Measurements from ENCODE around the gene GRWD1. TPM values are rescaled to one million over a fixed set of nuclear protein-coding genes. Genes with fewer than 3 reads are reported as not detected.

GRWD1 gene
- total and polyA plus RNA-seq, 2 of the 8 experiments (the other 6 are each of a cell fraction or from before 2014, with no cell fraction given) = 36.9 to 61.9 TPM

DNA sequence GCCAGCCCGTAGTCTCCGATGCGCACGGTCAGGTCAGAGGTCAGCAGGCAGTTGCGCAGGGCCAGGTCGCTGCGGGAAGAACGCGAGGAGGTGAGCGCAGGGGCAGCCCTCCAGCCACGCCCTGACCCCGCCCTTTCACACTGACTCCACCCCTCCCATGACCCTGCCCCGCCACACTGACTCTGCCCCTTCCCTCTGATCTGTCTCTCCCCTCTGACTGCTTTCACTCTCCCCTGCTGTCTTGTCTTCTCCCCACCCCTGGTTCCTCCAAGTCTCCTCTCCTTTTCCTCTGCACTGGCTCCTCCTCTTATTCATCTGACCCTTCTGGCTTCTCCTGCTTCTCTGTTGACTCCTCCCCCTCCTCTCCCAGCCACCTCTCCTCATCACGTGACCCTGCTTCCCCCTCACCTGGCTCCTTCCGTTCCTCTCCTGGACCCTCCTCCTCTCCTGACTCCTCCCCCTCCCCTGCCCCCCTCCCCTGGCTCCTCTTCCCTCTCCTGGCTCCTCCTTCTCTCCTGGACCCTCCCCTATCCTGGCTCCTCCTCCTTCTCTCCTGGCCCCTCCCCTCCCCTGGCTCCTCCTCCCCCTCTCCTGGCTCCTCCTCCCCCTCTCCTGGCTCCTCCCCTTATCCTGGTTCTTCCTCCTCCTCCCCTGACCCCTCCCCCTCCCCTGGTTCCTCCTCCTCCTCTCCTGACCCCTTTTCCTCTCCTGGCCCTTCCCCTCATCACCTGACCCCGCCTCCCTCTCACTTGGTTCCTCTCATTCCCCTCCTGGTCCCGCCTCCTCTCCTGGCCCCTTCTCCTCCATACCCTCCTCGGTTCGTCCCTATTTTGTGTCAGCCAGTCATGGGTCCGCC, 55.9 kb downstream of the GRWD1 start:
- FAIRE-seq (peak; percentile 77), DNase-seq (ENCODE audit: low read depth in 1 of 2, low spot score in 2 of 2) (peak; percentile 96 to 100)
- Histone ChIP-seq H3K4me3 (ENCODE audit: extremely low read depth in 1 of 4, insufficient read depth in 2 of 4, low read depth in 3 of 4, low read length in 4 of 4) (peak overlapping the region; percentile 19 to 60 (median 44); a peak in 7 of 8 replicates), H3K9me3 (ENCODE audit: insufficient read depth in 2 of 2, low read depth in 1 of 2, low read length in 1 of 2) (no peaks in the 10 kb centered on the region), H3K23ac (ENCODE audit: insufficient read length) (no peak overlapping the region), H2AK5ac (ENCODE audit: low read depth, low read length) (no peak overlapping the region), H2BK120ac (replicated peaks; ENCODE audit: low read depth, low read length) (no peak overlapping the region), H4K5ac (ENCODE audit: insufficient read length, low read depth, low read length) (peak overlapping the region; percentile 41), H2BK15ac (ENCODE audit: low read length) (no peak overlapping the region), H4K20me1 (replicated peaks in 1 of 2; ENCODE audit: control insufficient read depth in 1 of 2, insufficient read depth in 2 of 2, low read length in 2 of 2) (peaks cover 0 to 2% of the 10 kb centered on the region in 2 experiments), H2BK12ac (ENCODE audit: low read depth, low read length) (peak overlapping the region; percentile 80; the same call in 1 of the 2 replicates), H3K4ac (replicated peaks; ENCODE audit: insufficient read length, low read depth, low read length) (no peak overlapping the region), H3K23me2 (ENCODE audit: low read depth, low read length) (peaks cover 8% of the 10 kb centered on the region; the same call in 1 of the 2 replicates), H3K56ac (replicated peaks; ENCODE audit: insufficient read length, low read depth, low read length) (no peak overlapping the region), H2BK5ac (ENCODE audit: low read depth, low read length) (peak overlapping the region; percentile 94), H3K79me2 (ENCODE audit: control insufficient read depth in 1 of 2, insufficient read depth in 2 of 2, low read length in 2 of 2) (no peaks in the 10 kb centered on the region), H3K14ac (ENCODE audit: insufficient read length) (no peak overlapping the region), H3K36me3 (ENCODE audit: control insufficient read depth in 2 of 4, insufficient read depth in 4 of 4, low read length in 3 of 4) (no peaks in the 10 kb centered on the region; a peak in 1 of 8 replicates), H3K79me1 (ENCODE audit: low read depth, low read length) (no peaks in the 10 kb centered on the region), H3K4me1 (replicated peaks in 1 of 4; ENCODE audit: control insufficient read depth in 3 of 4, insufficient read depth in 4 of 4, low read length in 3 of 4) (peaks cover 0 to 14% (median 12%) of the 10 kb centered on the region in 4 experiments; a peak in 6 of 7 replicates), H3K27me3 (replicated peaks in 1 of 4; ENCODE audit: control insufficient read depth in 3 of 4, extremely low read depth in 1 of 4, insufficient read depth in 3 of 4, low read length in 3 of 4) (no peaks in the 10 kb centered on the region), H4K8ac (ENCODE audit: extremely low read depth, insufficient read depth, low read length) (peak overlapping the region; percentile 78; the same call in 1 of the 2 replicates), H3K4me2 (ENCODE audit: insufficient read depth in 1 of 2, low read depth in 2 of 2, low read length in 2 of 2) (peak overlapping the region; percentile 68 to 92), H3K18ac (ENCODE audit: extremely low read depth, low read length) (peak overlapping the region; percentile 32; the same call in 1 of the 2 replicates), H2BK20ac (ENCODE audit: low read length) (no peak overlapping the region), H3K9ac (replicated peaks in 1 of 4; ENCODE audit: extremely low read depth in 1 of 4, low read depth in 3 of 4, low read length in 3 of 4) (peak overlapping the region in 1 of 4 experiments; percentile 39; a peak in 2 of 7 replicates), H4K91ac (replicated peaks; ENCODE audit: insufficient read length, low read length) (peak overlapping the region; percentile 34), H3K27ac (ENCODE audit: low read depth, low read length) (peak overlapping the region; percentile 58; the same call in 1 of the 2 replicates), H2AFZ (ENCODE audit: low read length) (no peak overlapping the region)
- ChIA-PET POLR2A (ENCODE audit: partially characterized antibody) (interaction anchor here (0.6 to 9.5 kb wide), 8 partner anchors 12 to 128 kb away, joined by 3 to 59 read pairs (median 4); partner anchors contain the start of genes FAM83E, RPL18 and SPHK2), CTCF (ENCODE audit: partially characterized antibody) (interaction anchor here (0.6 to 9.6 kb wide), 10 partner anchors 12 to 148 kb away, joined by 3 to 353 read pairs (median 4); no protein-coding TSS in a partner anchor)
- WGBS, 2 experiments (ENCODE audit: extremely low coverage in 1 of 2, insufficient coverage in 1 of 2, insufficient read length in 1 of 2, insufficient replicate concordance in 2 of 2, low coverage in 1 of 2, low lambda C conversion rate in 2 of 2, missing lambda C conversion rate in 1 of 2) = 3% methylated on average over 12 of the region's 20 CpGs; no CpG with 5 or more reads in 1 of the 2 experiments
- TF ChIP-seq BACH1 (IDR thresholded peaks at IDR 0.05; ENCODE audit: low read length) (no peak), EGR1 (IDR thresholded peaks at IDR 0.05; ENCODE audit: borderline replicate concordance, low read depth, low read length) (no peak), CBX8 (IDR thresholded peaks at IDR 0.05; ENCODE audit: borderline replicate concordance, low read depth, low read length) (no peak), SP1 (IDR thresholded peaks at IDR 0.05; ENCODE audit: low read depth, low read length) (peak; percentile 89), CREB1 (IDR thresholded peaks at IDR 0.05) (peak; percentile 43; the same call in 1 of the 2 replicates), HDAC6 (IDR thresholded peaks at IDR 0.05; ENCODE audit: low read depth, low read length) (no peak), YY1 (IDR thresholded peaks at IDR 0.05; ENCODE audit: low read depth, low read length) (no peak), RXRA (IDR thresholded peaks at IDR 0.05; ENCODE audit: insufficient read depth, low read depth, low read length) (no peak), TAF1 (IDR thresholded peaks at IDR 0.05; ENCODE audit: low read depth, low read length) (no peak), MAFK (IDR thresholded peaks at IDR 0.05; ENCODE audit: low read depth, low read length) (no peak), TEAD4 (IDR thresholded peaks at IDR 0.05; ENCODE audit: low read depth, low read length) (no peak), GABPA (IDR thresholded peaks at IDR 0.05; ENCODE audit: borderline replicate concordance, insufficient read depth, low read length) (no peak), SIRT6 (IDR thresholded peaks at IDR 0.05; ENCODE audit: low read length) (no peak)
